GM15510 (cell line): Measurements from ENCODE around the gene CCDC82.

Source experiments
- POLR2A ChIP-seq: IDR thresholded peaks from 3 replicates; pipeline ENCODE4 v1.6.1; 2011; ENCODE audit warnings: borderline replicate concordance; ENCODE audit not compliant: insufficient read length; ENCODE audit errors: extremely low read depth

CCDC82 gene

DNA sequence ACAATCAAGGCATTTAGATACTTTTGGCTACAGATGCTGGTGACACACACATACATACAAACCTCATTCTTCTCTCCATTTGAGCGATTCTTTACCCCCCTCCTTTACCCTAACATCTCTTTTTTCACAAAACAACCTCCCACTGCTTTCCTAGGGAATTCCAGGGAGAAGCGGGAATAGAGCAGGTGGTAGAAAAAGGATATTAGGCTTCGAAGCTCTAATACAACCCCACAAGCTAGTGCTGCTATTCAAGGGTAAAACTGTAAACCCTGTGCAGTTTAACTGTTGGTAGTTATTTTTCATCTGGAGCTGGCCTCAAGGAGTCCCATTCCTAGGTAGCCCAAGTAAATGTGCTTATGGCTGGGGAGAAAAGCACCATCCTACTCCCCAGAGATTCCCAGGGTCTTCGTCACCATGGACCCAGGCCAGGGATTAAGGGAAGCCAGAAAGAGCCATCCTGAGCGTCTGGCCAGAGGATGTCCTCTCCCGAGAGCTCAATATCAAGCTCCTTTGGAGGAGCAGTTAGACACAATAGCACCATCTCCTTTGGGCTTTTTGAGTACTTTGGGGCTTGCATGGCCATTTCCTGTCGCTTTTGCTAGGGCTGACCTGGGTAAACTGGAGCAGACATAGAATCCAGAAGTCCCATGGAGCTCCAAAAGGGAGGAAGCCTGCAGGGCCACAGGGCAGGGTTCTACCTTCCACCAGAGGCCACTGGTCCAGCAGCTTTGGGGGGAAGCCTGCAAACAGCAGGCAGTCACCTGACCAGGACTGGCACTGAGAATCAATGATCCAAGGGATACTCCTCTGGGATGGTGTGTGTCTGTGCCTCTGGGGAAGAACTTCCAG is 49.8 kb downstream of the CCDC82 start:
- TF ChIP-seq POLR2A = no peak

DNA sequence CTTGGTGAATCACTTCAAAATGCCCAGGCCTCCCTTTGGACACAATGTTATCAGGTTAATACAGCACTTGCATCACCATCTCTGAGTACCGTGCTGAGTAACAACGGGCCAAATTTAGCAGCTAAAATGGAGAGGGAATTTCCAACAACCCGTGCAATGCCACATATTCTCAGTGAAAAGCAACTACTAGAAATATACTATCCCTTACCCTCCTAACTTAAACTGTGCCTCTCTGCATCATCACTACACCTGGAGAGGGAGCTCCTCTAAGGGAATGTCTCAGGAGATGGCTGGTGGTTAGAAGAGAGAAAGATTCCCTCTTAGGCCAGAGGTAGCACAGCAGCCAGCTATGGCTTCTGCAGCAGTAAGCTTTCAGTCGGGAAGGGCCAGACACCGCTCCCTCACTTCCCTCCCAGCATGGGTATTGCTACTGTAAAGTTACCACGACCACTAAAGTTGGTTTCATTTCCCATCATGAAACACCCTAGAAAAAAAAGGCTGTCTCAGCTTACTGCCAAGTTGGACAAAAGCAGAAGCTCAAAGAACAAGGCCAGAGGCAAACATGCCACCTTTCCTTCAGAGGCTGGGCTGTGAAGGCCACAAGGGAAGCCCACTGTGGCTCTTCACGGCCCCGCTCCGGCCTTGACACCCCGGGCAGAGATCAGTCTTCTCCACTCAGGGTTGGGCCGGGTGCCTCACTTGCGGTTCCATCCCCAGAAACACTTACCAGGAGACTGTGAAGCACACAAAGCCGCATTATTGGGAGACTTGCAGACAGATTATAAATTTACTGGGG is 50.6 kb downstream of the CCDC82 start:
- no peak for TF ChIP-seq POLR2A

- no peak for TF ChIP-seq POLR2A
These were observed 51.9 kb downstream of the CCDC82 start for GRCh38 chr11:96337541-96338431.

DNA sequence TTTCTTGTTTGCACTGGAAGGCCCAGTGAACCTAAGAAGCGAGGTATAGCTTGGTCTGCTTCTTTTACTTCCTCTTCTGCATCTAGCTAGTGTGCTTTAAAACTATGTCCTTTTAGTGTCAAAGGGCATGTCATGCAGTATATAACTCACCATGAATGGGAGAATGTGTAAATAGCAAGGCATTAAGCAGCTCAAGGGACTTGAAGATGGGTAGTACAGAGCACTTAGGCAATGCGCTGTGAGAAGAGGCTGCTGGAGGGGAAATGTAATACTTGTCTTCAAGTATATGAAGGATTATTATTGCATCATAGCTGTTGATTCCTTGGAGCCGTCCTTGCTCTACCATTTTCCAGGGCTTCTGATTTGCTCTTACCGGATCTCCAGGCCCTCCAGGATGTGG is 54.3 kb downstream of the CCDC82 start:
- no peak for TF ChIP-seq POLR2A

GRCh38 chr11:96334219-96334618 is 55.5 kb downstream of the CCDC82 start:
- no peak for TF ChIP-seq POLR2A

- no peak for TF ChIP-seq POLR2A
These were observed 56.5 kb downstream of the CCDC82 start for GRCh38 chr11:96333191-96333719.

DNA sequence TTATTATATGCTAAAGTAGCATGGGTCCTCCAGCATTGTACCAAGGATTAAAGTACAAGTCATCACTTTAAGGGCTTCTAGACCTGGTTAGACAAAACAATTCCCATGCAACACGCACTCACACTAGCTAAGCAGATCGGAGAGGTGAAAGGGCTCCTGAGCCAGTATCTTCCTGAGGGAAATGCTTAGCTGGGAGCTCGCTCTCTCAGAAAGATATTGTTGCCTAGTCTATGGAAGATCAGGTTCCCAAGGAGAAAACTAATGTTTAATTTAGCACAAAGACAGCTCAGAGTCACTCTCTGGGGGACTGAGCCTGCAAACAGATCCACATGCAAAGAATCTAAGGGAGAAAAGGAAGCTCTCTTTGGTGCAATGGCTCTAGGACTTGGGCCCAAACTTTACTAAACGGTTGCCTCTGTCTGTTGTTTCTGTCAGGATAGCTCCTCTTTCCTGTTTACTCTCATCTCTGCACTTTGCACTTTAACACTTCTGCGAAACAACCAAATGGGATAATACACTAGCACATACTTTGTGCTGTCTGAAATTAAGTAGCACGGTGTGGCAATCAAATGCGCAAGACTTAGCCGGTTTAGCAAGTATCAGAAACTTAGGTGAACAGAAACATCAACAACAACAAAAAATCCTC is 57.5 kb downstream of the CCDC82 start:
- no peak for TF ChIP-seq POLR2A

- TF ChIP-seq POLR2A = no peak
These were observed 58.0 kb downstream of the CCDC82 start for GRCh38 chr11:96331699-96332116.

DNA sequence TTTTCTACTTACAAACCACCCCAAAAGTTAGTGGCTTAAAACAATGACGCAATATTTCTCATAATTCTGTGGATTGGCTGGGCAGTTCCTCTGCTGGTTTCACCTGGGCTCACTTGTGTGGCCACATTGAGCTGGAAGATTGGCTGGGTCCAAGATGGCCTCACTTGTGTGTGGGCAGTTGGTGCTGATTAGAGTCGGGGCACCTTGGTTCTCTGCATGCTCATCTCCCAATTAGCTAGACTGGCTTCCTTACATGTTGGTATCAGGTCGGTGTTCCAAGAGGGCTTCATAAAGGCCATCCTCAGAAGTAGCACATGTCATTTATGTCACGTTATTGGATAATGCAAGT is 59.2 kb downstream of the CCDC82 start:
- no peak for TF ChIP-seq POLR2A

DNA sequence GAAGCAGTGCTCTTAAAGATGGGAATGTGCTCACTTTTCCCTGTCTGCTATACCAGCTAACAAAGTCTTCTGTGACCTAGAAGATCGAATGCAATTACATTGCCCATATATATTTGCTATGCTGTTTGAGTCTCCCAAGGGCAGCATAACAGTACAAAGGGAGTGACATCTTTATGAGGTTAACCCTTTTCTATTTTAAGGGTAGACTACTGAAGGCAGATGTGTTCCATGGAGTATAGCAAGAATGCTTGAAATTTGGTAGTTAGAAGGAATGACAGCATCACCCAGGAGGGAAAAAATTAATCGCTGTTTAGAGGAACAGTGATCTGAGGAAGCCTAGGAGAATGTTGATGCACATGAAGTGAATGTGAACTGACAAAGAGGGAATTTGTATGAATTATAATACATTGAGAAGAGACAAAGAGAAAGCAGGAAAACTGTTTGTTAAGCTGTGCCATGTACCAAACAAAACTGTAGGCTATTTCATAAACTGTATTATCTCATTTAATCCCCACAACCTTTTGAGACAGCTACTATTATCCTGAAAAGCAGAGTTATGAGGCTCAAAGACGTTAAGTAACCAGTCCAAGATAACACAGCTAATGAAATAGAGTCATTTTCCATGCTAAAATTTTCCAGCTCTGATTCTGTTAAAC is 59.7 kb downstream of the CCDC82 start:
- no peak for TF ChIP-seq POLR2A

DNA sequence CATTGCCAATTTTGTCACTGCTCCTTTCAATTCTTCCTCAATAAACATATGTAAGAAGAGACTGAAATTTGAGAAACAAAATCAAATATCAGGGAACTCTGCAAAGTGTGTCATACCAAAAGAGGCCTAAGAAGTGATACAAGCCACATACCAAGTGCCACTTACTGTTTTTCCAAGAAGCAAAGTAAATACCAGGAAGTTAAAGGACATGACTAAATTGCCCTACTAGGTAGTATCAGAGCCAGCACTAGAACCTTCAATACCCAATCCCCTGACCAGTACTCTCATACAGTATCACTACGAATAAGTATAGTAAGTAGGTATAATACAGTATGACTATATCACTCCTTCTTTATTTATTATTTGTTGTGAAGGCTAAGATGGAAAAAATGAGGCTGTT is 60.3 kb downstream of the CCDC82 start:
- TF ChIP-seq POLR2A = no peak

DNA sequence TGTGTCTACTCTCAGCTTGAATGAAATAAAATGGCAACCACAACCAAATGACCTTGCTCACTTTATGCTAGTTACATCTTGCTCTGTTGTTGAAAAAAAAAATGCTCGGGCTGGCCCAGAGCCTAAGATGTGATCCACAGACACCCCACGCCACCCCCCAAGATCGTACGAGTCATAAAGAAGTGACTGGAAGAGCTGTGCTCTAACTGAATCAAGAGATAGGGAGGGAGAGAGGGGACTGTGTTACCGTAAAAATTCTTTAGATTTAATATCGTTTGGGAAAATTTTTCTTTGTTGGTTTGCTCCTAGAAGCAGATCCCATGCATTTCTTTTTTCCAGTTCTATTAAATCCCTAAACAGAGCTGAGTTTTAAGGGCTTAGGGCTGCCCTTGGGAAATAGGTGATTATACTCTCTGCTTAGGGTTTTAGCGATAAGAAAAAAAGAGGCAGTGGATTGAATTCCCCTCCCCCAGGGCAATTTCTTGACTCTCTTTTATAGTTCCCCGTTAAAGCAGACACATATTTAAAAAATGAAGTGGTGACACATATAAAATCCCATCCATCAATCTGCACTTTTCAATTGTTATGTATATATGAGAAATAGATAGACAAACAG is 61.2 kb downstream of the CCDC82 start:
- TF ChIP-seq POLR2A = no peak

- TF ChIP-seq POLR2A = no peak
These were observed 62.8 kb downstream of the CCDC82 start for GRCh38 chr11:96326959-96327358.
